ENCODE results near the gene IFIT3.
A peak's percentile ranks its signal among the peaks of the same experiment; 100 is the strongest.

Gene IFIT3

GRCh38 chr10:89294721-89295239 is 33.0 kb upstream of the IFIT3 start:
- ATAC-seq (ENCODE audit: insufficient read depth, low read depth) (no peak), DNase-seq (no peak)
- Histone ChIP-seq H2AFZ (ENCODE audit: low read depth, low read length) (no peak overlapping the region), H3K9me3 (ENCODE audit: insufficient read depth, low read length, severe bottlenecking) (no peaks in the 10 kb centered on the region), H3K27ac (ENCODE audit: low read length) (no peak overlapping the region), H3K27me3 (ENCODE audit: insufficient read depth, low read length, poor library complexity) (no peaks in the 10 kb centered on the region), H3K9ac (ENCODE audit: low read depth, low read length) (no peak overlapping the region), H4K20me1 (ENCODE audit: insufficient read depth, low read length) (no peaks in the 10 kb centered on the region), H3K79me2 (ENCODE audit: insufficient read depth, low read length) (no peaks in the 10 kb centered on the region), H3K4me1 (ENCODE audit: insufficient read depth, low read length) (peaks cover 9% of the 10 kb centered on the region; the same call in 1 of the 2 replicates), H3K4me3 (ENCODE audit: low read depth in 1 of 2, low read length in 2 of 2) (no peak overlapping the region), H3K36me3 (ENCODE audit: insufficient read depth, low read length) (no peaks in the 10 kb centered on the region), H3K4me2 (ENCODE audit: insufficient read depth, low read length) (no peak overlapping the region)
- TF ChIP-seq EZH2 (IDR thresholded peaks at IDR 0.05; ENCODE audit: borderline replicate concordance, low read depth, low read length, severe bottlenecking) (no peak), CTCF (IDR thresholded peaks at IDR 0.05; ENCODE audit: borderline replicate concordance, extremely low read depth, low read length, poor library complexity, severe bottlenecking) (no peak)

GRCh38 chr10:89295597-89295996 is 32.2 kb upstream of the IFIT3 start:
- H3K4me1 ChIP-seq (ENCODE audit: insufficient read depth, low read length): peaks cover 13% of the 10 kb centered on the region
- H3K4me2 ChIP-seq (ENCODE audit: insufficient read depth, low read length): no peak overlapping the region
- no peak overlapping the region for H3K4me3 ChIP-seq (ENCODE audit: low read depth in 1 of 2, low read length in 2 of 2)
- no peaks in the 10 kb centered on the region for H3K36me3 ChIP-seq (ENCODE audit: insufficient read depth, low read length)
- H2AFZ ChIP-seq (ENCODE audit: low read depth, low read length): no peak overlapping the region
- H3K27ac ChIP-seq (ENCODE audit: low read length): no peak overlapping the region
- no peak overlapping the region for H3K9ac ChIP-seq (ENCODE audit: low read depth, low read length)
- DNase-seq: no peak
- H3K79me2 ChIP-seq (ENCODE audit: insufficient read depth, low read length): no peaks in the 10 kb centered on the region
- H3K9me3 ChIP-seq (ENCODE audit: insufficient read depth, low read length, severe bottlenecking): no peaks in the 10 kb centered on the region
- H3K27me3 ChIP-seq (ENCODE audit: insufficient read depth, low read length, poor library complexity): no peaks in the 10 kb centered on the region
- H4K20me1 ChIP-seq (ENCODE audit: insufficient read depth, low read length): no peaks in the 10 kb centered on the region
- TF ChIP-seq CTCF (IDR thresholded peaks at IDR 0.05; ENCODE audit: borderline replicate concordance, extremely low read depth, low read length, poor library complexity, severe bottlenecking) (no peak), EZH2 (IDR thresholded peaks at IDR 0.05; ENCODE audit: borderline replicate concordance, low read depth, low read length, severe bottlenecking) (no peak)
- ATAC-seq (ENCODE audit: insufficient read depth, low read depth): peak; percentile 58; the same call in 2 of the 3 replicates

- Histone ChIP-seq H3K9ac (ENCODE audit: low read depth, low read length) (no peak overlapping the region), H2AFZ (ENCODE audit: low read depth, low read length) (no peak overlapping the region), H3K4me2 (ENCODE audit: insufficient read depth, low read length) (no peak overlapping the region), H3K79me2 (ENCODE audit: insufficient read depth, low read length) (no peaks in the 10 kb centered on the region), H3K27ac (ENCODE audit: low read length) (no peak overlapping the region), H3K9me3 (ENCODE audit: insufficient read depth, low read length, severe bottlenecking) (no peaks in the 10 kb centered on the region), H3K27me3 (ENCODE audit: insufficient read depth, low read length, poor library complexity) (no peaks in the 10 kb centered on the region), H4K20me1 (ENCODE audit: insufficient read depth, low read length) (no peaks in the 10 kb centered on the region), H3K4me1 (ENCODE audit: insufficient read depth, low read length) (peaks cover 19% of the 10 kb centered on the region), H3K36me3 (ENCODE audit: insufficient read depth, low read length) (no peaks in the 10 kb centered on the region), H3K4me3 (ENCODE audit: low read depth in 1 of 2, low read length in 2 of 2) (no peak overlapping the region)
- DNase-seq (no peak), ATAC-seq (ENCODE audit: insufficient read depth, low read depth) (no peak)
- no peak for TF ChIP-seq CTCF (IDR thresholded peaks at IDR 0.05; ENCODE audit: borderline replicate concordance, extremely low read depth, low read length, poor library complexity, severe bottlenecking)
Observed at GRCh38 chr10:89296220-89296648, 31.6 kb upstream of the IFIT3 start.

GRCh38 chr10:89297356-89297755 is 30.4 kb upstream of the IFIT3 start:
- no peak overlapping the region for H2AFZ ChIP-seq (ENCODE audit: low read depth, low read length)
- H3K27me3 ChIP-seq (ENCODE audit: insufficient read depth, low read length, poor library complexity): no peaks in the 10 kb centered on the region
- H3K9ac ChIP-seq (ENCODE audit: low read depth, low read length): no peak overlapping the region
- no peaks in the 10 kb centered on the region for H3K36me3 ChIP-seq (ENCODE audit: insufficient read depth, low read length)
- DNase-seq: no peak
- ATAC-seq (ENCODE audit: insufficient read depth, low read depth): no peak
- H3K4me3 ChIP-seq (ENCODE audit: low read depth in 1 of 2, low read length in 2 of 2): no peak overlapping the region
- no peaks in the 10 kb centered on the region for H3K9me3 ChIP-seq (ENCODE audit: insufficient read depth, low read length, severe bottlenecking)
- no peak overlapping the region for H3K27ac ChIP-seq (ENCODE audit: low read length)
- H4K20me1 ChIP-seq (ENCODE audit: insufficient read depth, low read length): no peaks in the 10 kb centered on the region
- no peaks in the 10 kb centered on the region for H3K79me2 ChIP-seq (ENCODE audit: insufficient read depth, low read length)
- H3K4me2 ChIP-seq (ENCODE audit: insufficient read depth, low read length): no peak overlapping the region
- TF ChIP-seq EZH2 (IDR thresholded peaks at IDR 0.05; ENCODE audit: borderline replicate concordance, low read depth, low read length, severe bottlenecking) (no peak), CTCF (IDR thresholded peaks at IDR 0.05; ENCODE audit: borderline replicate concordance, extremely low read depth, low read length, poor library complexity, severe bottlenecking) (no peak)
- peaks cover 26% of the 10 kb centered on the region for H3K4me1 ChIP-seq (ENCODE audit: insufficient read depth, low read length)
